MM.1S (cell line): ENCODE results near the gene KYAT1.

Experiments
- DNase-seq: peaks from one replicate; pipeline ENCODE4 v3.0.0-alpha.2; 2015
- H2AFZ ChIP-seq: fragments of 300-600 bp; sonication (generic); 2 replicates; pipeline ENCODE4 v1.6.0; 2016; ENCODE audit warnings: antibody characterized with exemption, low read length
- H3F3A ChIP-seq: fragments of 300-600 bp; sonication (generic); 2 replicates; pipeline ENCODE4 v1.6.1; 2016; ENCODE audit warnings: mild to moderate bottlenecking, antibody characterized with exemption, low read length, moderate library complexity, mixed read lengths; ENCODE audit not compliant: insufficient read depth
- H3K27ac ChIP-seq: fragments of 300-600 bp; sonication (generic); 2 replicates; pipeline ENCODE4 v1.5.1; 2016; ENCODE audit warnings: mild to moderate bottlenecking, low read length
- H3K27me3 ChIP-seq: fragments of 300-600 bp; sonication (generic); replicated peaks from 2 replicates; pipeline ENCODE4 v1.6.0; 2016; ENCODE audit warnings: low read length; ENCODE audit not compliant: insufficient read depth
- H3K36me3 ChIP-seq: fragments of 300-600 bp; sonication (generic); replicated peaks from 2 replicates; pipeline ENCODE4 v1.6.1; 2016; ENCODE audit warnings: mild to moderate bottlenecking, low read length, mixed read lengths; ENCODE audit not compliant: insufficient read depth
- H3K4me1 ChIP-seq: fragments of 300-600 bp; sonication (generic); 2 replicates; pipeline ENCODE4 v1.6.1; 2016; ENCODE audit warnings: low read length, mixed read lengths
- H3K4me2 ChIP-seq: fragments of 300-600 bp; sonication (generic); 2 replicates; pipeline ENCODE4 v1.6.0; 2016; ENCODE audit warnings: low read depth, low read length
- H3K4me3 ChIP-seq: fragments of 300-600 bp; sonication (generic); 2 replicates; pipeline ENCODE4 v1.5.1; 2016; ENCODE audit warnings: low read length, mixed read lengths
- H3K79me2 ChIP-seq: fragments of 300-600 bp; sonication (generic); 2 replicates; pipeline ENCODE4 v1.6.1; 2016; ENCODE audit warnings: mixed run types, low read length, mixed read lengths
- H3K9ac ChIP-seq: fragments of 300-600 bp; sonication (generic); 2 replicates; pipeline ENCODE4 v1.6.1; 2016; ENCODE audit warnings: low read length, mixed read lengths
- H3K9me2 ChIP-seq: fragments of 300-600 bp; sonication (generic); replicated peaks from 2 replicates; pipeline ENCODE4 v1.6.1; 2016; ENCODE audit warnings: mild to moderate bottlenecking, low read length, mixed read lengths; ENCODE audit not compliant: insufficient read depth
- H3K9me3 ChIP-seq: fragments of 300-600 bp; sonication (generic); replicated peaks from 2 replicates; pipeline ENCODE4 v1.6.1; 2016; ENCODE audit warnings: mild to moderate bottlenecking, low read length, mixed read lengths; ENCODE audit not compliant: insufficient read depth
- H4K20me1 ChIP-seq: fragments of 300-600 bp; sonication (generic); 2 replicates; pipeline ENCODE4 v1.6.1; 2016; ENCODE audit warnings: mild to moderate bottlenecking, low read length, moderate library complexity, mixed read lengths; ENCODE audit not compliant: insufficient read depth
- CTCF ChIP-seq: fragments of 300-600 bp; sonication (generic); IDR thresholded peaks from 2 replicates; pipeline ENCODE4 v1.5.1; 2016; ENCODE audit warnings: antibody characterized with exemption, low read length, mixed read lengths
- EZH2 ChIP-seq: fragments of 300-600 bp; sonication (generic); optimal IDR thresholded peaks from 2 replicates; pipeline ENCODE3; 2017; ENCODE audit warnings: low read depth, mild to moderate bottlenecking, antibody characterized with exemption, low read length, mixed read lengths
- EZH2phosphoT487 ChIP-seq: fragments of 300-600 bp; sonication (generic); IDR thresholded peaks from 2 replicates; pipeline ENCODE4 v1.6.1; 2018; ENCODE audit warnings: antibody characterized with exemption, low read length

Gene KYAT1

GRCh38 chr9:128807827-128808226 lies 73.9 kb downstream of the KYAT1 start:
- H3K4me3 ChIP-seq = no peak overlapping the region
- no peaks in the 10 kb centered on the region for H4K20me1 ChIP-seq
- no peak overlapping the region for H2AFZ ChIP-seq
- no peaks in the 10 kb centered on the region for H3K27me3 ChIP-seq
- no peaks in the 10 kb centered on the region for H3K9me3 ChIP-seq
- TF ChIP-seq EZH2 = no peak
- no peak for TF ChIP-seq CTCF
- no peak for TF ChIP-seq EZH2phosphoT487
- no peaks in the 10 kb centered on the region for H3K9me2 ChIP-seq
- no peaks in the 10 kb centered on the region for H3F3A ChIP-seq
- H3K4me2 ChIP-seq = no peak overlapping the region
- no peak overlapping the region for H3K27ac ChIP-seq
- no peak overlapping the region for H3K9ac ChIP-seq
- H3K79me2 ChIP-seq = no peaks in the 10 kb centered on the region
- no peaks in the 10 kb centered on the region for H3K4me1 ChIP-seq
- no peaks in the 10 kb centered on the region for H3K36me3 ChIP-seq
- no peak for DNase-seq

GRCh38 chr9:128805661-128806060 lies 76.1 kb downstream of the KYAT1 start:
- Histone ChIP-seq H3K9ac (no peak overlapping the region), H2AFZ (no peak overlapping the region), H3F3A (no peaks in the 10 kb centered on the region), H3K27ac (no peak overlapping the region), H4K20me1 (no peaks in the 10 kb centered on the region), H3K4me1 (no peaks in the 10 kb centered on the region), H3K9me2 (no peaks in the 10 kb centered on the region), H3K9me3 (no peaks in the 10 kb centered on the region), H3K4me2 (no peak overlapping the region), H3K27me3 (no peaks in the 10 kb centered on the region), H3K36me3 (no peaks in the 10 kb centered on the region), H3K4me3 (no peak overlapping the region), H3K79me2 (no peaks in the 10 kb centered on the region)
- TF ChIP-seq CTCF (no peak), EZH2 (no peak), EZH2phosphoT487 (no peak)
- DNase-seq = no peak

GRCh38 chr9:128802482-128802881 lies 79.3 kb downstream of the KYAT1 start:
- no peak overlapping the region for H3K27ac ChIP-seq
- no peak overlapping the region for H2AFZ ChIP-seq
- no peaks in the 10 kb centered on the region for H4K20me1 ChIP-seq
- no peak overlapping the region for H3K4me3 ChIP-seq
- no peaks in the 10 kb centered on the region for H3K9me3 ChIP-seq
- H3K9ac ChIP-seq = no peak overlapping the region
- H3F3A ChIP-seq = no peaks in the 10 kb centered on the region
- no peaks in the 10 kb centered on the region for H3K27me3 ChIP-seq
- no peak overlapping the region for H3K4me2 ChIP-seq
- no peaks in the 10 kb centered on the region for H3K9me2 ChIP-seq
- H3K4me1 ChIP-seq = no peaks in the 10 kb centered on the region
- DNase-seq = no peak
- no peaks in the 10 kb centered on the region for H3K36me3 ChIP-seq
- no peaks in the 10 kb centered on the region for H3K79me2 ChIP-seq
- TF ChIP-seq EZH2 = no peak
- no peak for TF ChIP-seq EZH2phosphoT487
- no peak for TF ChIP-seq CTCF
